ENCODE data around the gene COPB2.

- TF ChIP-seq CTCF (IDR thresholded peaks at IDR 0.05): no peak
- no peak for TF ChIP-seq ZFX (IDR thresholded peaks at IDR 0.05; ENCODE audit: borderline replicate concordance)
These were observed 45.3 kb downstream of the COPB2 start, which contains the start of gene MRPS22 for GRCh38 chr3:139343895-139344856.
